Astrocyte (in vitro differentiated cells and primary cell): ENCODE results near the gene TMEM219.

Experiments used
- EZH2 ChIP-seq: IDR thresholded peaks from 2 replicates; pipeline ENCODE4 v1.6.1; 2012; ENCODE audit warnings: mild to moderate bottlenecking, low read length, inconsistent platforms; ENCODE audit not compliant: insufficient read depth
- TF ChIP-seq, protein P1 (sequence below): IDR thresholded peaks from 2 replicates; pipeline ENCODE4 v1.5.1; 2011; ENCODE audit warnings: low read depth, mild to moderate bottlenecking, inconsistent platforms, low read length, moderate library complexity; ENCODE audit not compliant: insufficient read depth

DNA sequence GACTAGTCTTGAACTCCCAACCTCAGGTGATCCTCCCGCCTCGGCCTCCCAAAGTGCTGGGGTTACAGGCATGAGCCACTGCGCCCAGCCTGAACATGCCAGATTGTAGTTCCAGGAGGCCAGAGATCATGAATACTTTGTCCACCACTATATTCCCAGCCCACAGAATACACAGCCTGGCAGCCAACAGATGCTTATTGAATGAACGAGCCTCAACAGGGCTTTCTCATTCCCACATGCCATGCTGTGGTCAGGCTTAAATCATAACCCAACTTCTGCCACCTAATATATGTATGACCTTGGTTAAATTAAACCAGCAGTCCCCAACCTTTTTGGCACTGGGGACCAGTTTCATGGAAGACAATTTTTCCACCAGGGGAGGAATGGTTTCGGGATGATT lies 3.1 kb upstream of the TMEM219 start:
- TF ChIP-seq, protein P1, sequence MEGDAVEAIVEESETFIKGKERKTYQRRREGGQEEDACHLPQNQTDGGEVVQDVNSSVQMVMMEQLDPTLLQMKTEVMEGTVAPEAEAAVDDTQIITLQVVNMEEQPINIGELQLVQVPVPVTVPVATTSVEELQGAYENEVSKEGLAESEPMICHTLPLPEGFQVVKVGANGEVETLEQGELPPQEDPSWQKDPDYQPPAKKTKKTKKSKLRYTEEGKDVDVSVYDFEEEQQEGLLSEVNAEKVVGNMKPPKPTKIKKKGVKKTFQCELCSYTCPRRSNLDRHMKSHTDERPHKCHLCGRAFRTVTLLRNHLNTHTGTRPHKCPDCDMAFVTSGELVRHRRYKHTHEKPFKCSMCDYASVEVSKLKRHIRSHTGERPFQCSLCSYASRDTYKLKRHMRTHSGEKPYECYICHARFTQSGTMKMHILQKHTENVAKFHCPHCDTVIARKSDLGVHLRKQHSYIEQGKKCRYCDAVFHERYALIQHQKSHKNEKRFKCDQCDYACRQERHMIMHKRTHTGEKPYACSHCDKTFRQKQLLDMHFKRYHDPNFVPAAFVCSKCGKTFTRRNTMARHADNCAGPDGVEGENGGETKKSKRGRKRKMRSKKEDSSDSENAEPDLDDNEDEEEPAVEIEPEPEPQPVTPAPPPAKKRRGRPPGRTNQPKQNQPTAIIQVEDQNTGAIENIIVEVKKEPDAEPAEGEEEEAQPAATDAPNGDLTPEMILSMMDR = no peak
- no peak for TF ChIP-seq EZH2
